HK-2 (cell line): Measurements from ENCODE around the gene ATOX1.
"Not testable (repeated sequence)": the region's sequence is repeated elsewhere in the genome, so short reads cannot be mapped to it uniquely, and the experiment has no call there.

ENCODE experiments used
- DNase-seq: peaks from one replicate; pipeline ENCODE4 v3.0.0-alpha.2; 2018; ENCODE audit not compliant: unreplicated experiment

The ATOX1 gene

GRCh38 chr5:151733358-151734063 is 24.9 kb downstream of the ATOX1 start:
- DNase-seq: no peak

DNA sequence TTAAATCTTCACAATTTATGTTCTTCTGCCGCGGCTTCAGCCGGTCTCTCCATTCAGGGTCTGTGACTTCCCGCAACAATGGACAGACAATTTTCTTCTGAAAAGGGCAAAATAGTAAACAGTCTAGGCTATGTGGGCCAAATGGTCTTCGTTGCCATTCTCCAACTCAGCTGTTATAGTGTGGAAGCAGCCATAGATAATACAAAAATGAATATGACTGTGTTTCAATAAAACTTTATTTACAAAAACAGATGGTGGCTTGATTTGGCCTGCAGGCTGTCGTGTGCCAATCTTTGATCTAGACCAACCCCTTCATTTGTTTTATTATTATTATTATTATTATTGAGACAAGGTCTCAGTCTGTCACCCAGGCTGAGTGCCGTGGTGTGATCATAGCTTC is 28.1 kb downstream of the ATOX1 start:
- DNase-seq: no peak

DNA sequence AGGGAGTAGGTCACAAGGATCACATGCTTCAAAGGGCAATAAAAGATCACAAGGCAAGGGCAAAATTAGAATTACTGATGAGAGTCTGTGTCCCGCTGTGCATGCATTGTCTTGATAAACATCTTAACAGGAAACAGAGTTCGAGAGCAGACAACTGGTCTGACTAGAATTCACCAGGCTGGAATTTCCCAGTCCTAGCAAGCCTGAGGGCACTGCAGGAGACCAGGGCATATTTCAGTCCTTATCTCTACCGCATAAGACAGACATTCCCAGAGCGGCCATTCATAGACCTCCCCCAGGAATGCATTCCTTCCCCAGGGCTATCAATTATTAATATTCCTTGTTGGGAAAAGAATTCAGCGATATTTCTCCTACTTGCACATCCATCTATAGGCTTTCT is 28.8 kb downstream of the ATOX1 start:
- not testable (repeated sequence) for DNase-seq

GRCh38 chr5:151724360-151724759 is 34.1 kb downstream of the ATOX1 start:
- DNase-seq: no peak

- no peak for DNase-seq
These were observed 35.9 kb downstream of the ATOX1 start for GRCh38 chr5:151722546-151722945.

DNA sequence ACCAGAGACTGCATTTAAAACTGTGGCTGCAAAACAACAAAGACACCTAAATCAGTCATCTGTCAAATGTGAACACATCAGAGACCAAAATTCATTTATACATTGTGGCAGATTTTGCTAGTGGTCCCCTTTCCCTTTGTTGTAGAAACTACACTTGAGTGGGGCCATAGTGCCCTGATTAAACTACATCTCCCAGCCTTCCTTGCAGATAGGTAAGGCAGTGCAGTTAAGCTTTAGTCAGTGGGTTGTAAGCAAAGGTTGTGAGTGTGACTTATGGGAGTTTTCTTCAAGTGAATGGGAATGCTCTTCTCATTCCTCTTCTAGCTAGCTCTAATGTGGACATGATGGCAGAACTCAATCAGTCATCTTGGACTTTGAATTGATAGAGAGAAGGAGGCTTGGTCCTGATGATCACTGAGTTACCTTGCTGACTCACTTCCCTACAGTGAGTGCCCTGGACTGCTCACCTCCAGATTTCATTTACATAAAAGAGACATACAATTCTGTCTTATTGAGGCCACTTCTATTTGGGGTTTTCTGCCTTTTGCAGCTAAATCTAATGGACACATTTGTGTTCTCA is 36.5 kb downstream of the ATOX1 start:
- no peak for DNase-seq

DNA sequence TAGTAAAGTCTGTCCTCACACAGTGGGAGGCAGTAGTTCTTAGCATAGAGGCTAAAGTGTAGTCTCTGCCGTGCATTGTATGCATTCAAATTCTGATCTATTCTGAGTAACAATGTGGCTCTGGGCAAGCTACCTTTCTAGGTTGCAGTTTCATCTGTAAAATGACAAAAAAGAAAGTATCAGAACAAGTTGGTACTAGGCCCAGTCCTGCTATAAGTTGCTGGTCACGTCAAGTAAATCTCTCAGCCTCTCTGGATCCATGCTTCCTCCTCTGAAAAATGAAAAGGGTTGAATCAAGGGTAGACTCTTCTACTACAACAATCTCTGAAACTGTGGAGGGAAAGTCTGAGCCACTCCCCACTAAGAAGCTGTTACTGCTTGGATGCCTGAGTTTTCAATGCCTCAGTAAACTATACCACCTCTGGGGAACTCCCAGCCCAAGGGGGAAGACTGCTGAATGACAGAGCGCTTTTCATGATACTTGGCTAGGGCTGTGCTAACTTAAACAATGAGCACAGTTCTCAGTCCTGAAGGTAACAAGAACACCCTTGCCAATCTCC is 37.3 kb downstream of the ATOX1 start:
- DNase-seq: no peak

- DNase-seq: no peak
These were observed 38.2 kb downstream of the ATOX1 start for GRCh38 chr5:151720215-151720614.

- no peak for DNase-seq
These were observed 39.0 kb downstream of the ATOX1 start for GRCh38 chr5:151719228-151720000.

DNA sequence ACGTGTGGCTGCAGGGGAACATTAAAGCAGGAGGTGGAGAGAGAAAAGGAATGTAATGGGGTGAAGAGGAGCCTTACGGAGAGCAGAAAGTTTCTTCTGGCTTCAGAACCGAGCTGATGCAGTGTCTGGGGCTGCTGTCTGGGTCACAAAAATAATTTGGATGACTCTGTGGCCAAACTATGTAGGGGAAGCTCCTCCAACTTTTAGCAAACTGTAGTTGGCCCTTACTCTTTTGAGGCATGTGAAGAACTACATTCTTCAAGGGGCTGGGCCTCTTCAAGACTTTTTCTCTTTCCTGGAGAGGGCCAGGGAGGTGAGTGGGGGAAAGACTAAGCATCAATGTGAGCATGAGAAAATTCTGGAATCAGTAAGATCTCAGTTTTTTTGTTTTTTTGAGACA is 39.8 kb downstream of the ATOX1 start:
- no peak for DNase-seq

DNA sequence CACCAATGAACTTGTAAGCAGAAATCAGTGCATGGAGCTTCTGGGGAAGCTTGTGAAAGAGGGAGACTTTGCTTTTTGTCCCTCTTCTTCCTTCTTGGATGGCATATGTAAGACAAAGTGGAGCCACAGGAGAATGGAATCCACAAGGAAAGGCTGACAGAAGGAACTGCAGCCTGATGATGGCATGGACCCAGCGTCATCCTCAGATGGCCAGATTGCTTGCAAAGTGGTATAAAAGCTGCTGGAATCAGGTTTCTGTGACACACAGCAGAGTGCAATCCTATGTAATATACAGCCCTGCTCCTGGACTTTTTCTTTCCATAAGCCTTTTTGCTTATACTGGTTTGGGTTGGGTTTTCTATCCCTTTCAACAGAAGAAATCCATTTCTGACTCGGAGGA is 40.3 kb downstream of the ATOX1 start:
- DNase-seq: no peak

- DNase-seq: no peak
These were observed 41.0 kb downstream of the ATOX1 start for GRCh38 chr5:151717416-151717815.

- DNase-seq: no peak
These were observed 49.2 kb downstream of the ATOX1 start for GRCh38 chr5:151709109-151709735.

DNA sequence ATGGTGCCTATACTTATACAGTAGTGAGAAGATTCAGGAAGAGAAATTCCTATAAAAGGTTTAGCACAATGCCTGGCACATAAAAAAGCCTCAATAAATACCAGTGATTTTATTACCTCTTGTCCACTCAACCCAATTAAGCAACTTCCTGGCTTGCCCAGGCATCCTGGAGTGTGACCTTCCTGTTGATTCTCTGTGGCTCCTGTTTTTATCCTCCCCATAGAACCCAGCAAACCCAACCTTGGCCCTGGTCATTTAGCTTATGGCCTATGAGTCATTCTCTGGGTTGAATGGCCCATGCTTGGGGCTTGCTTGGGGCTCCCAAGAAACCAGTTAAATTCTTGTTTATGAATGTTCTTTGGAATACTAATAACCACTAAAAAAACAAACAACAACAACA is 50.3 kb downstream of the ATOX1 start:
- DNase-seq: no peak

DNA sequence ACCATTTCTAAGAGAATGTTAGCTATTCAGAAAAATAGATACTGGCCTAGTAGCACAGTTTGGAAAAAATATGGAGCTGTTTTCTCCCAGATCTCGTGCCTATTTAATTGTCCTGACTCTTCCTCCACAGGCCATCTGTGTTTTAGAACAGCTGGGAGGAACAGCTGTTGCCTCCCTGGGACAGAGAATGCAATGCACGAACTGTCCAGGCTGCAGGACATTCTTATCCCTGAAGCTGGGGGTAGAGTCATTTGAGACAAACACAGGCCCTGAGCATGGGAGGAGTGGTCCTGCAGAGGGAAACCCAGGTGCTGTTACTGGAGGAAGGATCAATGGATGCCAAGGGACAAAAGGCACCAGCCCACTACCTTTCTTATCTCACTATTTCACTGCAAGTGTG is 50.9 kb downstream of the ATOX1 start:
- DNase-seq: no peak

DNA sequence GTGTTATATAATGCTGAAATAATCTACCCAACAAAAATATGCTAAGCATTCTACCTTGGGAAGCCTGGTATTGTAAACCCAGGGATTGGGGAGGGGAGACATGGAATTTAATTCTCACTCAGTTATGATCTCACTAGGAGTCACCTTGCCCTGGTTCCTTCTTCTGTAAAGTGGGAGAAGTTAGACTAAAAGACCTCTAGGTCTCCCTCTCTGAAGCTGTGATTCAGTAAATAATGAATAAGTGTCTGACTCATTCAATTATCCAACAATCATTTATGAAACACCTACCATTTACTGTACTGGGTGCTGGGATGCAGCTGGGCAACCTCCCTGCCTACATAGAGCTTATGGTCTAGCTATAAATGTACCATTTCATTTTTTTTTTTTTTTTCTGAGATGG is 51.5 kb downstream of the ATOX1 start:
- DNase-seq: no peak

DNA sequence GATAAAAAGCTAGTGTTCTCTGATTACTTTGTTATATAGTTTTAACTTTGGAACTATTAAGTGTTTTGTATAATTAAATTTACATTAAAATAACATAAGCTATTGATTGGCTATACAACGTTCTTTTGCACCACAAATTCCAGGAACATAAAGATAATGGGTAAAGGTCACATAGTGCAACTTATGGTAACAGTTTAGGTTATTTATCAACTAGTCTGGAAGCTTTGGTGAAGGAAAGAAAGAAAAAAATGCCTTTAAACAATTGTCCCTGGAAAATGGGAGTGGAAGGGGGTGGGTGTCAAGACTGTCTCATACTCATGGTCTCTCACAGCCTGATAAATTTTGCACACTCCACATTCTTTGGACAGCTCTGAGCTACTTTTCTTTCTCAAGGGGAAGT is 54.7 kb downstream of the ATOX1 start:
- no peak for DNase-seq

DNA sequence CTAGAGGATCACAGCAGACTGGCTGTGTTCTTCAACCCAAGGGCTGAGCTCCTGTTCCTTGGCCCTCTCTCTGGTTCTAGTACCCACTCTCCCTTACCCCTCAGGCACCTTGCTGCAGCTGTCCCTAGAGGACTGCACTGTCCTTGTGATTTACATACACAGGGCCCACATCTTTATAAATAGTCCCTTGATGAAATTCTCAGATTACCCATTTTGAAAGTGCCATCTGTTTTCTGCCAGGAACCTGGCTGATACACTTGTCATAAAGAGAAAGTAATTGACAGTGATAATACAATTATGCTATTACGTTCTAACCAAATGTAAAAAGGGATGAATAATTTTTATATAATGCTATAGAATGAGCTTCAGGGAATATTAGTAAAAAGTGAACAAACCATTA is 55.2 kb downstream of the ATOX1 start:
- no peak for DNase-seq

GRCh38 chr5:151700820-151701219 is 57.6 kb downstream of the ATOX1 start:
- DNase-seq: no peak

GRCh38 chr5:151700296-151700695 is 58.1 kb downstream of the ATOX1 start:
- DNase-seq: no peak

GRCh38 chr5:151699071-151699901 is 59.1 kb downstream of the ATOX1 start:
- DNase-seq: peak; percentile 84
